ENCODE results near the gene GLOD5.

GLOD5 gene

GRCh38 chrX:48761674-48762471 is at the start of gene GLOD5:
GLOD5 (plus strand) TSS chrX:48761747; CDS start chrX:48761791, 44 bp downstream.
- no peak for DNase-seq

- DNase-seq = no peak
Measured at GRCh38 chrX:48711929-48712505, 49.5 kb upstream of the GLOD5 start.

GRCh38 chrX:48713847-48714246 is 47.7 kb upstream of the GLOD5 start:
- no peak for DNase-seq

- DNase-seq = no peak
Measured at GRCh38 chrX:48714573-48714972, 47.0 kb upstream of the GLOD5 start.

GRCh38 chrX:48715072-48715471 is 46.5 kb upstream of the GLOD5 start:
- DNase-seq = no peak

- no peak for DNase-seq
Measured at GRCh38 chrX:48715876-48716502, 45.6 kb upstream of the GLOD5 start.

- DNase-seq = no peak
Measured at GRCh38 chrX:48719958-48720357, 41.6 kb upstream of the GLOD5 start.

- DNase-seq = no peak
Measured at GRCh38 chrX:48720577-48721250, 40.8 kb upstream of the GLOD5 start.

GRCh38 chrX:48721916-48722315 is 39.6 kb upstream of the GLOD5 start:
- no peak for DNase-seq

- DNase-seq = no peak
Measured at GRCh38 chrX:48726596-48726995, 35.0 kb upstream of the GLOD5 start.

- DNase-seq = no peak
Measured at GRCh38 chrX:48728653-48729052, 32.9 kb upstream of the GLOD5 start.

GRCh38 chrX:48736303-48736702 is 25.2 kb upstream of the GLOD5 start:
- DNase-seq = no peak

GRCh38 chrX:48736878-48737212 is 24.7 kb upstream of the GLOD5 start:
- no peak for DNase-seq

GRCh38 chrX:48737213-48737938 is 24.2 kb upstream of the GLOD5 start:
- peak; percentile 85 to 88 for DNase-seq

- no peak for DNase-seq
Measured at GRCh38 chrX:48737940-48738339, 23.6 kb upstream of the GLOD5 start.

- DNase-seq = no peak
Measured at GRCh38 chrX:48741834-48742233, 19.7 kb upstream of the GLOD5 start.

- no peak for DNase-seq
Measured at GRCh38 chrX:48745222-48745621, 16.3 kb upstream of the GLOD5 start.

- no peak for DNase-seq
Measured at GRCh38 chrX:48747415-48748016, 14.0 kb upstream of the GLOD5 start.

- DNase-seq = no peak
Measured at GRCh38 chrX:48749182-48749581, 12.4 kb upstream of the GLOD5 start.

GRCh38 chrX:48751343-48751742 is 10.2 kb upstream of the GLOD5 start:
- DNase-seq = no peak

GRCh38 chrX:48752498-48752897 is 9.0 kb upstream of the GLOD5 start:
- DNase-seq = no peak

- DNase-seq = no peak
Measured at GRCh38 chrX:48753708-48754228, 7.8 kb upstream of the GLOD5 start.

Measured in AML-193 (cell line).